Measurements from ENCODE around the gene ALPL.

GRCh38 chr1:21573971-21574465 is 64.8 kb downstream of the ALPL start:
- TF ChIP-seq, protein P1, sequence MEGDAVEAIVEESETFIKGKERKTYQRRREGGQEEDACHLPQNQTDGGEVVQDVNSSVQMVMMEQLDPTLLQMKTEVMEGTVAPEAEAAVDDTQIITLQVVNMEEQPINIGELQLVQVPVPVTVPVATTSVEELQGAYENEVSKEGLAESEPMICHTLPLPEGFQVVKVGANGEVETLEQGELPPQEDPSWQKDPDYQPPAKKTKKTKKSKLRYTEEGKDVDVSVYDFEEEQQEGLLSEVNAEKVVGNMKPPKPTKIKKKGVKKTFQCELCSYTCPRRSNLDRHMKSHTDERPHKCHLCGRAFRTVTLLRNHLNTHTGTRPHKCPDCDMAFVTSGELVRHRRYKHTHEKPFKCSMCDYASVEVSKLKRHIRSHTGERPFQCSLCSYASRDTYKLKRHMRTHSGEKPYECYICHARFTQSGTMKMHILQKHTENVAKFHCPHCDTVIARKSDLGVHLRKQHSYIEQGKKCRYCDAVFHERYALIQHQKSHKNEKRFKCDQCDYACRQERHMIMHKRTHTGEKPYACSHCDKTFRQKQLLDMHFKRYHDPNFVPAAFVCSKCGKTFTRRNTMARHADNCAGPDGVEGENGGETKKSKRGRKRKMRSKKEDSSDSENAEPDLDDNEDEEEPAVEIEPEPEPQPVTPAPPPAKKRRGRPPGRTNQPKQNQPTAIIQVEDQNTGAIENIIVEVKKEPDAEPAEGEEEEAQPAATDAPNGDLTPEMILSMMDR (conservative IDR thresholded peaks at IDR 0.05; ENCODE audit: low read depth, low read length) = peak; percentile 80
- TF ChIP-seq EZH2 (IDR thresholded peaks at IDR 0.05; ENCODE audit: borderline replicate concordance, low read depth, low read length, poor library complexity, severe bottlenecking) = no peak
